HEK293T (cell line): ENCODE results near the gene HNRNPD.
A peak's percentile ranks its signal among the peaks of the same experiment; 100 is the strongest.
"Not testable (repeated sequence)": the region's sequence is repeated elsewhere in the genome, so short reads cannot be mapped to it uniquely, and the experiment has no call there.

Source experiments
- CTCF ChIA-PET: fragments of 350-600 bp; formaldehyde crosslinking; extraction: SDS; loops from one replicate; lab custom pipeline; 2021; ENCODE audit warnings: antibody characterized with exemption, inconsistent platforms; lab: Yijun Ruan, JAX
- POLR2A ChIA-PET: fragments of 350-600 bp; formaldehyde crosslinking; extraction: SDS; loops from one replicate; lab custom pipeline; 2020; ENCODE audit warnings: antibody characterized with exemption, inconsistent platforms; lab: Yijun Ruan, JAX
- DNase-seq: peaks from one replicate; pipeline ENCODE4 v3.0.0; 2012; ENCODE audit warnings: mixed read lengths; ENCODE audit errors: extremely low spot score
- ARNT ChIP-seq: fragments of 450-650 bp; IDR thresholded peaks from 2 replicates; pipeline ENCODE4 v1.6.1; 2017; ENCODE audit warnings: mild to moderate bottlenecking
- BHLHE40 ChIP-seq: fragments of 450-650 bp; IDR thresholded peaks from 2 replicates; pipeline ENCODE4 v1.6.1; 2016; ENCODE audit warnings: mild to moderate bottlenecking, moderate library complexity, borderline replicate concordance
- CTBP1 ChIP-seq: fragments of 450-650 bp; IDR thresholded peaks from 2 replicates; pipeline ENCODE4 v1.6.1; 2016; ENCODE audit warnings: borderline replicate concordance
- ELF4 ChIP-seq: fragments of 450-650 bp; IDR thresholded peaks from 2 replicates; pipeline ENCODE4 v1.6.1; 2017; ENCODE audit warnings: antibody characterized with exemption
- FOXA1 ChIP-seq: fragments of 450-650 bp; IDR thresholded peaks from 2 replicates; pipeline ENCODE4 v1.6.1; 2016; ENCODE audit warnings: mild to moderate bottlenecking
- FOXK2 ChIP-seq: fragments of 450-650 bp; IDR thresholded peaks from 2 replicates; pipeline ENCODE4 v1.6.1; 2016; ENCODE audit warnings: mild to moderate bottlenecking
- FOXM1 ChIP-seq: fragments of 450-650 bp; IDR thresholded peaks from 2 replicates; pipeline ENCODE4 v1.6.1; 2017; ENCODE audit warnings: mild to moderate bottlenecking, borderline replicate concordance
- HDGF ChIP-seq: fragments of 450-650 bp; IDR thresholded peaks from 2 replicates; pipeline ENCODE4 v1.6.1; 2017; ENCODE audit warnings: antibody characterized with exemption, borderline replicate concordance
- L3MBTL2 ChIP-seq: fragments of 450-650 bp; conservative IDR thresholded peaks from 2 replicates; pipeline ENCODE4 v1.6.1; 2016; ENCODE audit warnings: mild to moderate bottlenecking
- NFRKB ChIP-seq: fragments of 450-650 bp; IDR thresholded peaks from 2 replicates; pipeline ENCODE4 v1.6.1; 2016; ENCODE audit warnings: mild to moderate bottlenecking, moderate library complexity
- SP1 ChIP-seq: fragments of 450-650 bp; IDR thresholded peaks from 2 replicates; pipeline ENCODE4 v1.6.1; 2017
- SUZ12 ChIP-seq: fragments of 450-650 bp; IDR thresholded peaks from 2 replicates; pipeline ENCODE4 v1.6.1; 2016; ENCODE audit warnings: mild to moderate bottlenecking
- TARDBP ChIP-seq: fragments of 450-650 bp; IDR thresholded peaks from 2 replicates; pipeline ENCODE4 v1.6.1; 2016
- ZNF384 ChIP-seq: fragments of 450-650 bp; IDR thresholded peaks from 2 replicates; pipeline ENCODE4 v1.6.1; 2016
- TF ChIP-seq, protein P1 (sequence below): fragments of 450-650 bp; IDR thresholded peaks from 2 replicates; pipeline ENCODE4 v1.6.1; 2016

The HNRNPD gene

DNA sequence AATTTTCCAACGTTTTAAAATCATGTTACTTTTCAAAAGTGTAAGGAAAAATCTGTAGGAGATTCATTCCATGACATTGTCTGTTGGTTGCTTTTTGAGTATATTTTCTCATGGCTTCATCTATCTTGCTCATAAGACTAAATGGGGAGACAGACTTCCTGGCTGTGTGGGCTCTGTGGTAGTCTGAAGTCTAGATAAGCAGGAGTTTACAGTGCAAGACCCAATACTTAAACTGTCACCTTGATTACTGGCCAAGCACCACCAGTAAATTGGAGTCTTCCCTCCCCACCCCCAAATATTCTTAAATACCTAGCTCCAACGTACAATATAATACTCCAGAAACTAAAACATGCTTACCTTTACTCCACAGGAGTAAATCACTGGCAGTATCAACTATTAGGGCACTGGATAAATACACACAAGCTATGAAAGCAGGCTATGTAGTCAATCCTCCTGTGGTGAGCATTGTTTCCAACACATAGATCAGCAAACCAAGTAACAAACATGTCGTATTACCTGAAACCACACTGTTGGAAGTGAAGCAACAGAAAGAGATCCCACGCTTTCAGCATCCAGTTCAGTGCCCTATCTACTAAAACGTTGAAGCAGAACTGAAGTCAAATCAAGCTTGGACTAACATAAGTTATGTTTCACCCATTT lies 6.2 kb downstream of the HNRNPD start:
- ChIA-PET CTCF (interaction anchor here (0.6 kb wide), 1 partner anchor 12 kb away, joined by 3 read pairs; no protein-coding TSS in a partner anchor), POLR2A (interaction anchor here (1.0 to 1.8 kb wide), 2 partner anchors 62 to 667 kb away, joined by 3 to 12 read pairs; partner anchors contain the start of gene COPS4)
- TF ChIP-seq FOXM1 = no peak
- TF ChIP-seq, protein P1, sequence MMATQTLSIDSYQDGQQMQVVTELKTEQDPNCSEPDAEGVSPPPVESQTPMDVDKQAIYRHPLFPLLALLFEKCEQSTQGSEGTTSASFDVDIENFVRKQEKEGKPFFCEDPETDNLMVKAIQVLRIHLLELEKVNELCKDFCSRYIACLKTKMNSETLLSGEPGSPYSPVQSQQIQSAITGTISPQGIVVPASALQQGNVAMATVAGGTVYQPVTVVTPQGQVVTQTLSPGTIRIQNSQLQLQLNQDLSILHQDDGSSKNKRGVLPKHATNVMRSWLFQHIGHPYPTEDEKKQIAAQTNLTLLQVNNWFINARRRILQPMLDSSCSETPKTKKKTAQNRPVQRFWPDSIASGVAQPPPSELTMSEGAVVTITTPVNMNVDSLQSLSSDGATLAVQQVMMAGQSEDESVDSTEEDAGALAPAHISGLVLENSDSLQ = no peak
- TF ChIP-seq FOXA1 = no peak
- no peak for DNase-seq

DNA sequence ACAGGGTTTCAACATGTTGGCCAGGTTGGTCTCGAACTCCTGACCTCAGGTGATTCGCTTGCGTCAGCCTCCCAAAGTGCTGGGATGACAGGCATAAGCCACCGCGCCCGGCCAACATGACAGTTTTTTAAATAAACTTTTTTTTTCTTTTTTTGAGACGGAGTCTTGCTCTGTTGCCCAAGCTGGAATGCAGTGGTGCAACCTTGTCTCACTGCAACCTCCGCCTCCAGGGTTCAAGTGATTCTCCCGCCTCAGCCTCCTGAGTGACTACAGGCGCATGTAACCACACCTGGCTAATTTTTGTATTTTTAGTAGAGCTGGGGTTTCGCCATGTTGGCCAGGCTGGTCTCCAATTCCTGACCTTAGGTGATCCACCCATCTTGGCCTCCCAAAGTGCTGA lies 7.4 kb downstream of the HNRNPD start:
- DNase-seq = not testable (repeated sequence)
- CTCF ChIA-PET = interaction anchor here (0.5 to 0.8 kb wide), 2 partner anchors 29 to 34 kb away, joined by 3 read pairs; no protein-coding TSS in a partner anchor
- POLR2A ChIA-PET = interaction anchor here (1.8 kb wide), 1 partner anchor 63 kb away, joined by 12 read pairs; no protein-coding TSS in a partner anchor

DNA sequence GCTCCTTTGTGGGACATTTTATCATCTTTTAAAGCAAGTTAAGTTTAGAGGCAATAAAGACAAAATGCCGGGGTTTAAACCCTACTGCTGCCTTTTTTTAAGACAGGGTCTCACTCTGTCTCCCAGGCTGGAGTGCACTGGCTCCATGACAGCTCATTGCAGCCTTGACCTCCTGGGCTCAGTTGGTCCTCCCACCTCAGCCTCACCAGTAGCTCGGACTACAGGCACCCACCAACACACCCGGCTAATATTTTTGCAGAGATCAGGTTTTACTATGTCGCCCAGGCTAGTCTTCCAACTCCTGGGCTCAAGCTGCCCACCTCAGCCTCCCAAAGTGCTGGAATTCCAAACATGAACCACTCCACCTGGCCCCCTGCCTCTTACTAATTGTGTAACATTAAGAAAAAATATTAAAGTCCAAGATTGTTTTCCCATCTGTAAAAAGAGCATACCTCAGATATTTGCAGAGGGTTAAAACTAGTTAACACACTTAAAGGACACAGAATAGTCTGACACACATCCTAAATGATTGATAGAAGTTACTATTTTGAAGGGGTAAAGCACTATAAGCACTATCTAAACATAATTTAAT lies 9.8 kb downstream of the HNRNPD start:
- no peak for DNase-seq
- POLR2A ChIA-PET = interaction anchor here (1.7 kb wide), 1 partner anchor 65 kb away, joined by 7 read pairs; no protein-coding TSS in a partner anchor
- TF ChIP-seq CTBP1 (no peak), TARDBP (no peak), BHLHE40 (no peak), SP1 (no peak), FOXM1 (no peak), L3MBTL2 (no peak), SUZ12 (no peak), ELF4 (no peak), FOXA1 (no peak), ZNF384 (no peak), HDGF (no peak), NFRKB (no peak)
- TF ChIP-seq, protein P1 = no peak
- CTCF ChIA-PET = no interaction called here

- CTCF ChIA-PET = no interaction called here
- TF ChIP-seq NFRKB = no peak
- TF ChIP-seq FOXM1 = no peak
- no peak for TF ChIP-seq SUZ12
- POLR2A ChIA-PET = interaction anchor here (0.7 to 1.5 kb wide), 4 partner anchors 10 to 1021 kb away, joined by 3 to 5 read pairs (median 3); no protein-coding TSS in a partner anchor
- no peak for DNase-seq
These were observed 11.2 kb downstream of the HNRNPD start for GRCh38 chr4:82362565-82362964.

DNA sequence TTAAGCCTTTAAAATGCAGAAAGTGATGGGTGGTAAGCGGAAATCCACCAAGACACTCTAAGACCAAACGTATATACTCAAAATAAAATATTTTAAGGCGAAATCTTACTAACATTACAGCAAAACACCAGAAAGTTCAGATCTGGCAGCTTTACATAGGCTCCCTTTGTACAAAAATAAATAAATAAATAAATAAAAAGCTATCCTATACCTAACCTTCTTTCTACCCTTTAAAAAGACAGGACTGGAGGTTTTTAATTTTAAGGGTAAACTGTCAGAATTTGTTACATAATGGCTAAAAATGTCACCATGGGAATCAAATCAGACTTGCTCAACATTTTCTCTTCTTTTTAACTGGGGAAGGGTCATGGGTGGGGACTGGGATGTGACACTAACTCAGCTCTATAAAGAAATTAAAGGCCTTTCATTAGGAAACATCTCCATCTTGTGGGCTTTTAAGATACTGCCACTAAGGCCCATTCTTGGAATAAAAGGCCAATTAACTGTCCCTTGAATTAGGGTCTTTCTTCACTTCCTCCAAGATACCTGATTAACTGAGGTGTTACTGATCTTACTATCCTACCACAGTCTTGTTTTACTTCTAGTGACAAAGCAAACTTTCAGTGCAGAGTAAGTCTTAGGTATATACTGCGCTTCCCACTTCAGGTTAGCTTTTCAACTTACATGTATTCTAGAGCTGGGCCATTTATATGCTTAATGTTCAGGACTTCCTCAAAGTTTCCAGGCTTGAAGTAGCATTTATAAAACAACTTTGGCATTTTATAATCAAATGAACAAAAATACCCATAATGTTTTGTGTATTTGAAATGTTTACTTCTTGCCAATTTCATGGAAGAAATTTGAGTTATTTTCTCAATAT lies 13.3 kb downstream of the HNRNPD start:
- CTCF ChIA-PET = interaction anchor here (0.6 to 1.4 kb wide), 5 partner anchors 11 to 954 kb away, joined by 3 to 4 read pairs (median 3); no protein-coding TSS in a partner anchor
- DNase-seq = peak; percentile 23

GRCh38 chr4:82358847-82359246 lies 14.9 kb downstream of the HNRNPD start:
- no peak for TF ChIP-seq TARDBP
- TF ChIP-seq ELF4 = no peak
- no peak for TF ChIP-seq BHLHE40
- TF ChIP-seq NFRKB = no peak
- TF ChIP-seq ZNF384 = no peak
- TF ChIP-seq, protein P1 = no peak
- TF ChIP-seq FOXK2 = no peak
- DNase-seq = no peak
- CTCF ChIA-PET = no interaction called here
- POLR2A ChIA-PET = no interaction called here

More for the DNA sequence above, 13.3 kb downstream of the HNRNPD start:
- POLR2A ChIA-PET = interaction anchor here (0.6 to 2.2 kb wide), 4 partner anchors 10 to 652 kb away, joined by 3 to 19 read pairs (median 3); no protein-coding TSS in a partner anchor
- no peak for TF ChIP-seq ARNT
- TF ChIP-seq, protein P1 = no peak
- TF ChIP-seq ELF4 = no peak
- TF ChIP-seq BHLHE40 = no peak
- TF ChIP-seq TARDBP = no peak
- no peak for TF ChIP-seq FOXK2
- no peak for TF ChIP-seq CTBP1
- no peak for TF ChIP-seq L3MBTL2
- no peak for TF ChIP-seq NFRKB
- TF ChIP-seq SP1 = no peak
- no peak for TF ChIP-seq FOXM1
